H1 (cell line): ENCODE measurements around the gene LKAAEAR1. TPM values are rescaled to one million over a fixed set of nuclear protein-coding genes. Genes with fewer than 3 reads are reported as not detected.

Experiments
- ASH2L ChIP-seq: fragments of 200-600, 300-600 bp; sonication (generic); IDR thresholded peaks from one replicate; pipeline ENCODE4 v1.7.1; 2017; ENCODE audit warnings: low read length
- CBX8 ChIP-seq: fragments of 300-800, 300-1000 bp; sonication (generic); IDR thresholded peaks from 2 replicates; pipeline ENCODE4 v1.7.1; 2016; ENCODE audit warnings: low read depth, low read length, borderline replicate concordance
- CHD7 ChIP-seq: fragments of 300-600 bp; sonication (generic); IDR thresholded peaks from 2 replicates; pipeline ENCODE4 v1.7.1; 2012; ENCODE audit warnings: low read length, moderate library complexity, mild to moderate bottlenecking, inconsistent platforms; ENCODE audit not compliant: insufficient replicate concordance
- E2F6 ChIP-seq: IDR thresholded peaks from 2 replicates; pipeline ENCODE4 v1.6.1; 2012; ENCODE audit warnings: inconsistent platforms
- JUN ChIP-seq: IDR thresholded peaks from 2 replicates; pipeline ENCODE4 v1.6.1; 2011; ENCODE audit warnings: low read depth, mild to moderate bottlenecking, improper control_type of control experiment, low read length
- KDM4A ChIP-seq: IDR thresholded peaks from one replicate; pipeline ENCODE4 v1.7.1; 2012; ENCODE audit warnings: low read depth, mild to moderate bottlenecking, moderate library complexity, low read length, inconsistent platforms; ENCODE audit not compliant: severe bottlenecking
- RBBP5 ChIP-seq: IDR thresholded peaks from 2 replicates; pipeline ENCODE4 v1.7.1; 2012; ENCODE audit warnings: low read depth, mild to moderate bottlenecking, inconsistent platforms, low read length, moderate library complexity, borderline replicate concordance
- SIX5 ChIP-seq: IDR thresholded peaks from 2 replicates; pipeline ENCODE4 v1.6.1; 2011; ENCODE audit warnings: mild to moderate bottlenecking, low read depth, low read length
- SRF ChIP-seq: IDR thresholded peaks from 2 replicates; pipeline ENCODE4 v1.6.1; 2011; ENCODE audit warnings: mild to moderate bottlenecking, low read depth, low read length, moderate library complexity
- TBP ChIP-seq: IDR thresholded peaks from 2 replicates; pipeline ENCODE4 v1.6.1; 2011; ENCODE audit warnings: low read depth, low read length, improper control_type of control experiment
- TEAD4 ChIP-seq: IDR thresholded peaks from 2 replicates; pipeline ENCODE4 v1.6.1; 2012; ENCODE audit warnings: low read depth, low read length, inconsistent platforms, mixed read lengths
- polyA plus RNA-seq, 7 experiments: library from polyadenylated mRNA; depleted of rRNA in 3 of 7; stranded (reverse) in 5 of 7; unstranded in 2 of 7; fragments of >200 nt in 5 of 7; fragments of 200-250 nt in 2 of 7; gene quantifications; 1 replicate in 5 of 7; 2 replicates in 1 of 7; 4 replicates in 1 of 7; pipeline versions ENCODE4 v1.2.1 to v1.2.3, GENCODE V29; 2011 to 2013; ENCODE audit warnings: missing spikeins in 2 of 7, mixed read lengths in 2 of 7
- total RNA-seq: library from RNA; stranded (reverse); fragmentation: NEBNext Ultra II Directional; extraction: Animal tissue kit (Norgen Biotek cat#: 25700); gene quantifications from 2 replicates; pipeline ENCODE4 v1.2.1, GENCODE V29; 2021

The LKAAEAR1 gene
- total and polyA plus RNA-seq, 2 of the 8 experiments (the other 6 are each of a cell fraction or from before 2014, with no cell fraction given), result 0.41 to 0.53 TPM

DNA sequence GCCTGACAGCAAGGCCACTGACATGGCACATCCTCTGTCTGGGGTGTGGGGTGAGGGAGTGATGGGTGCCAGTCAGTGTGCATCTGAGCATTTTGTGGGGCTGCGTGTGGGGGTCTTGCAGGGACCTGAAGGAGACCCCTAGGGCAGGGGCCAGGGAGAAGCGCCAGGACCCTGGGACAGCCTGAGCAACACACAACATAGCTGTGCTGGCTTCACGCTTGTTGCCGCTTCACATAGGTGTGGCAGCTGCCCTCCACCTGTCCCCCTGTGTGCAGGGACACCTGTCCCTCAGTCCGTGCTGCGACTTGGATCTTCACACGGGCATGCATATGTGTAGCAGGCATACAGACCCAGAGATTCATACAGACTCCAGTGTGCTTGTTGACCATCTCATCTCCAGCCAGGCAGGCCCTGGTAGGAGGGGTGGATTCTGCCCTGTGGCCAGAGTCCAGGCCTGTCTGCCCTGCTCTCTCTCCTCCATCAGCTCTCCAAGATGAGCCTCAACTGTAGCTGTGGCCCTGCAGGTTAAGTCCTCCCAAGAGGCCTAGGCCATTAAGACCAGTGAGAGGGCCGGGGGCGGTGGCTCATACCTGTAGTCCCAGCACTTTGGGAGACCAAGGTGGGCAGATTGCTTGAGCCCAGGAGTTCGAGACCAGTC lies 26.3 kb upstream of the LKAAEAR1 start (continued):
- TF ChIP-seq CHD7 (no peak), RBBP5 (no peak), KDM4A (no peak), CBX8 (no peak), ASH2L (no peak), TBP (no peak), E2F6 (no peak), SIX5 (no peak), JUN (no peak), SRF (no peak), TEAD4 (no peak)
